ENCODE results near the gene AAK1.

DNA sequence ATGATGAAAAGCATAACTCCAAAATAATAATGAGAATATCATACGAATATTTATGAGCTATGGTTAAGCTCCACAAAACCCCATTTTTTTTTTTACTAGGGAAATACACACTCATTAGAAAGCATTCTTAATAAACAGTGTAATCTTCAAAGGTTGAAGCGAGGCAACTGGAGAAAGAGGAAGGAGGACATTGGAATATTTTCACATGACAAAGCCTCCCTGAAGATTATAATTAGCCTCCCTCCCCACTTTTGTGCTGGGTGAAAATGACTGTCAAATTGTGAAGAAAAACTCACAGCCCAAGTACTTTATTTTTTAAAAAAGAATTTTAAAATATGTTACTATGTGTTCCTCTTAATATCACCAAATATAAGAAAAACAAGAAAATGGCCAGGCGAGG lies 142.2 kb downstream of the AAK1 start:
- TF ChIP-seq, protein P1, sequence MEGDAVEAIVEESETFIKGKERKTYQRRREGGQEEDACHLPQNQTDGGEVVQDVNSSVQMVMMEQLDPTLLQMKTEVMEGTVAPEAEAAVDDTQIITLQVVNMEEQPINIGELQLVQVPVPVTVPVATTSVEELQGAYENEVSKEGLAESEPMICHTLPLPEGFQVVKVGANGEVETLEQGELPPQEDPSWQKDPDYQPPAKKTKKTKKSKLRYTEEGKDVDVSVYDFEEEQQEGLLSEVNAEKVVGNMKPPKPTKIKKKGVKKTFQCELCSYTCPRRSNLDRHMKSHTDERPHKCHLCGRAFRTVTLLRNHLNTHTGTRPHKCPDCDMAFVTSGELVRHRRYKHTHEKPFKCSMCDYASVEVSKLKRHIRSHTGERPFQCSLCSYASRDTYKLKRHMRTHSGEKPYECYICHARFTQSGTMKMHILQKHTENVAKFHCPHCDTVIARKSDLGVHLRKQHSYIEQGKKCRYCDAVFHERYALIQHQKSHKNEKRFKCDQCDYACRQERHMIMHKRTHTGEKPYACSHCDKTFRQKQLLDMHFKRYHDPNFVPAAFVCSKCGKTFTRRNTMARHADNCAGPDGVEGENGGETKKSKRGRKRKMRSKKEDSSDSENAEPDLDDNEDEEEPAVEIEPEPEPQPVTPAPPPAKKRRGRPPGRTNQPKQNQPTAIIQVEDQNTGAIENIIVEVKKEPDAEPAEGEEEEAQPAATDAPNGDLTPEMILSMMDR (conservative IDR thresholded peaks at IDR 0.05 in 1 of 2, IDR thresholded peaks at IDR 0.05 in 1 of 2; ENCODE audit: extremely low read depth in 1 of 2, insufficient read depth in 1 of 2, low read depth in 1 of 2, low read length in 2 of 2): no peak
- no peak for TF ChIP-seq EZH2 (IDR thresholded peaks at IDR 0.05; ENCODE audit: borderline replicate concordance, low read length)
